Activated B cell treated with CpG ODN at 0.5 μM for 24 hours (primary cell): ENCODE data around the gene MCC. TPM values are rescaled to one million over a fixed set of nuclear protein-coding genes. Genes with fewer than 3 reads are reported as not detected.

ENCODE experiments used
- ATAC-seq: fragments of 200-7000 bp; cut with Tn5 transposase; one replicate; pipeline ENCODE4 v1.10.0; 2021; ENCODE audit warnings: low read depth, mild to moderate bottlenecking, moderate library complexity
- CTCF ChIA-PET: fragments of 350-600 bp; sonication (Branson Sonifier 250); formaldehyde crosslinking; loops from one replicate; lab custom pipeline; 2021; ENCODE audit warnings: antibody characterized with exemption; lab: Charles Lee
- POLR2A ChIA-PET: fragments of 350-600 bp; sonication (Branson Sonifier 250); formaldehyde crosslinking; loops from one replicate; lab custom pipeline; 2021; ENCODE audit warnings: antibody characterized with exemption; lab: Charles Lee
- DNase-seq: peaks from one replicate; pipeline ENCODE4 v3.0.0; 2022
- H3K27ac Mint-ChIP-seq: one replicate; pipeline ENCODE4 v1.8.0; 2020; ENCODE audit warnings: mixed read lengths
- H3K27me3 Mint-ChIP-seq: one replicate; pipeline ENCODE4 v1.8.0; 2021; ENCODE audit warnings: mixed read lengths
- H3K36me3 Mint-ChIP-seq: one replicate; pipeline ENCODE4 v1.8.0; 2021; ENCODE audit warnings: low read depth, mixed read lengths
- H3K4me1 Mint-ChIP-seq: one replicate; pipeline ENCODE4 v1.8.0; 2021; ENCODE audit warnings: mixed read lengths
- H3K4me3 Mint-ChIP-seq: one replicate; pipeline ENCODE4 v1.8.0; 2020; ENCODE audit warnings: mild to moderate bottlenecking, mixed read lengths
- H3K9me3 Mint-ChIP-seq: one replicate; pipeline ENCODE4 v1.8.0; 2020; ENCODE audit warnings: mixed read lengths
- CTCF ChIP-seq: fragments of 200-600 bp; IDR thresholded peaks from one replicate; pipeline ENCODE4 v1.8.0; 2022; ENCODE audit warnings: antibody characterized with exemption, mild to moderate bottlenecking
- intact Hi-C: fragments of 100-400 bp; cut with micrococcal nuclease; formaldehyde crosslinking; loops from one replicate; pipeline ENCODE4 v1.15.1; 2024
- total RNA-seq: library from RNA; stranded (reverse); gene quantifications from 2 replicates; pipeline ENCODE4 v1.2.3, GENCODE V29; 2022

The MCC gene
- total RNA-seq, 1 donor from 2014 or later = 0.22 TPM

DNA sequence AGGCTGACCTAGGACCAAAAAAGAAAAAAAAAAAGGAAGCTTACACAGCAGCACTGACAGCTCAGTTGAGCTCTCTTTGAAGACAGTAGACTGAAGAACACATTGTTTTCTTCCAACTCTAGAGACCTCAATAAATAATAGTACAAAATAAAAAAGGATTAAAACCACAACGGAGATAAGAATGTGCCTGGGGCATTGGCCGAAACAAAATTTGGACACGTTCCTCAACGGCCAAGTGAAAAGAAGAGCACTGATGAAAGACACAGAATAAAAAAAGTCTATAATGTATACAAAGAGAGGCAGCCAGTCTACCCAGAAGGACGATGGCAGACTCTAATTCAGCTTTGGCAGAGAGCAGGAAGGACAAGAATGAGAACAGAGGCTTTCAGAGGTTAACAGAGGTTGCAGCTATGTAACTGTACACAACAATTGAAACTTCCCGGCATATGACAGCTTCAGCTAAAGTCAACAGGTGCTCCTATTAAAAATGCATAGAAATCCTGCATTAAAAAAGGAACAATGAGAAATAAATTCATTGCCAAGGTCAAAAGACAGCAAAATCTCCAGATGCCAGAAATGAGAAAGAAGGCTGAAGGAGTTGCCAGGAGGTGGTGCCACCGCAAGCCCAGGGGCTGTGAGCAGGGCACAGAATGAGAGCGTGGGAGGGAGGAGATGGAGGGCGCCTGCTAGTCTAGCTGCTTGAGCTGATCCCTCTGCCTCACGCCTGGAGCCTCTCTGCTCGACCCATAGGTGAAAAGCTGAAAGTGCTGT lies 397.7 kb downstream of the MCC start:
- no peaks in the 10 kb centered on the region for H3K36me3 Mint-ChIP-seq
- intact Hi-C loops = no loop called here
- CTCF ChIA-PET = no interaction called here
- DNase-seq (no peak), ATAC-seq (no peak)
- no peak overlapping the region for H3K27ac Mint-ChIP-seq
- no peak overlapping the region for H3K4me3 Mint-ChIP-seq
- no peaks in the 10 kb centered on the region for H3K4me1 Mint-ChIP-seq
- no peaks in the 10 kb centered on the region for H3K9me3 Mint-ChIP-seq
- peaks cover 17% of the 10 kb centered on the region for H3K27me3 Mint-ChIP-seq
- no peak for TF ChIP-seq CTCF
- POLR2A ChIA-PET = no interaction called here

DNA sequence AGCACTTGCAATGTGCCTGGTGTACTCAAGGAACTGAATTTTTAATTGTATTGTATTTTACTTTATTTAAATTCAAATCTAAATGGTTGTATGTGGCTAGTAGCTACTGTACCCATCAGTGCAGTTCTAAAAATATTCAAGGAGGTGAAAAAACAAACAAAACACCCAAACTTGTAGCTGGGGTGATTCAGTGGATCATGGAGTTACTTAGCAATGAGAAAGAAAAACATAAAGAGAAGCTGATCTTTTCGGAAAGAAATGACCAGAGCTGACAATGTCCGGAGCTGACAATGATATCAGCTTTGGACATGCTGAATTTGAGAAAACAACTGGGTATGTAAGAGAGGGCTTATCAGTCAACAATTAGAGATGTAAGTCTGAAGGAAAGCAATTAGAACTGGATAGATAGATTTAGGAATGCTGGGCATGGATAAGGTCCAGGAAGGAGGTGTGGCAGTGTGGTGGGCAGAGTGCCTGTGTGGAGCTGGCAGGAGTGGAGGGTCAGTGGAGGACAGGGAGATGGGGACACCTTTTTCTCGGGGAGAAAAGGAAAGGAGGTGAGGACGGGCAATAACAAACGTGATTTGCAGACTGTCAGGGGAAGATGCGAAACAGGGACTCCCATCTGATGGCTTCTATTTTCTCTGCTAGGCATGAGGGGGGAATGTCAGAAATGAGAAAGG lies 398.5 kb downstream of the MCC start:
- Mint-ChIP-seq H3K4me1 (no peaks in the 10 kb centered on the region), H3K4me3 (no peak overlapping the region), H3K9me3 (no peaks in the 10 kb centered on the region), H3K27ac (no peak overlapping the region), H3K27me3 (peaks cover 17% of the 10 kb centered on the region), H3K36me3 (no peaks in the 10 kb centered on the region)
- intact Hi-C loops = no loop called here
- no peak for TF ChIP-seq CTCF
- ChIA-PET POLR2A (no interaction called here), CTCF (no interaction called here)
- ATAC-seq (no peak), DNase-seq (no peak)

DNA sequence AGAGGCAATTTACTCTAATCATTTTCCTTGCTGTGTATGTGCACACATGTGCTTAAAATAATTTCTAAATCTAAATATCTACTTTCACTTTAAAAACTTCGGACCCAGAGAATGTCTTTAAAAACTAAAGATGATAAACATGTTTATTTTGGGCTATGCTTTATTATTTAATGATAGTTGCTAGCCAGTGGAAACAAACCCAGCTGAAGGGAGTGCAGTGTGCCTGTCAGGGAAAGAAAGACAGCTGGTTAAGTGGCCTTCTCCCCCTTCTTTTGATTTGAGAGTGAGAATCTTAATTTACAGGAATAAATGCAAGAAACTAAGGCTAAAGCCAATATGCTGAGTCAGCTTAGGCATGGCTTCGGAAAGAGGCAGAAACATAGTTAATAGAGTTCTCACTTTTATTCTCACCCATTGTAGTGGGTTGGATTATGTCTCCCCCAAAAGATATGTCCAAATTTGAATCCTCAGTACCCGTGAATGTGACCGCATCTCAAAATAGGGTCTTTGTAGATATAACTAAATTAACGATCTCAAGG lies 400.2 kb downstream of the MCC start:
- Mint-ChIP-seq H3K36me3 (no peaks in the 10 kb centered on the region), H3K27me3 (peaks cover 21% of the 10 kb centered on the region), H3K9me3 (no peaks in the 10 kb centered on the region), H3K4me1 (no peaks in the 10 kb centered on the region), H3K4me3 (no peak overlapping the region), H3K27ac (no peak overlapping the region)
- no peak for TF ChIP-seq CTCF
- intact Hi-C loops = no loop called here
- ChIA-PET CTCF (no interaction called here), POLR2A (no interaction called here)
- no peak for DNase-seq
- no peak for ATAC-seq

- TF ChIP-seq CTCF = no peak
Observed at GRCh38 chr5:113085880-113086409, 402.3 kb downstream of the MCC start.

GRCh38 chr5:113085084-113085414 lies 403.2 kb downstream of the MCC start:
- ChIA-PET CTCF (no interaction called here), POLR2A (no interaction called here)
- no peak overlapping the region for H3K27ac Mint-ChIP-seq
- no peak for TF ChIP-seq CTCF
- no peak overlapping the region for H3K4me3 Mint-ChIP-seq
- H3K27me3 Mint-ChIP-seq = peaks cover 18% of the 10 kb centered on the region
- ATAC-seq (no peak), DNase-seq (no peak)
- H3K9me3 Mint-ChIP-seq = no peaks in the 10 kb centered on the region
- H3K36me3 Mint-ChIP-seq = no peaks in the 10 kb centered on the region
- H3K4me1 Mint-ChIP-seq = no peaks in the 10 kb centered on the region
- intact Hi-C loops = no loop called here

More at GRCh38 chr5:113085880-113086409, 402.3 kb downstream of the MCC start:
- ATAC-seq (no peak), DNase-seq (no peak)
- intact Hi-C loops = no loop called here
- Mint-ChIP-seq H3K27me3 (peaks cover 18% of the 10 kb centered on the region), H3K36me3 (no peaks in the 10 kb centered on the region), H3K27ac (no peak overlapping the region), H3K9me3 (no peaks in the 10 kb centered on the region), H3K4me1 (no peaks in the 10 kb centered on the region), H3K4me3 (no peak overlapping the region)
- POLR2A ChIA-PET = no interaction called here
- CTCF ChIA-PET = no interaction called here
